Measurements from ENCODE around the gene STX18. TPM values are rescaled to one million over a fixed set of nuclear protein-coding genes. Genes with fewer than 3 reads are reported as not detected.
A peak's percentile ranks its signal among the peaks of the same experiment; 100 is the strongest.

Gene STX18
- total RNA-seq, 1 donor from 2014 or later = 24.0 TPM

DNA sequence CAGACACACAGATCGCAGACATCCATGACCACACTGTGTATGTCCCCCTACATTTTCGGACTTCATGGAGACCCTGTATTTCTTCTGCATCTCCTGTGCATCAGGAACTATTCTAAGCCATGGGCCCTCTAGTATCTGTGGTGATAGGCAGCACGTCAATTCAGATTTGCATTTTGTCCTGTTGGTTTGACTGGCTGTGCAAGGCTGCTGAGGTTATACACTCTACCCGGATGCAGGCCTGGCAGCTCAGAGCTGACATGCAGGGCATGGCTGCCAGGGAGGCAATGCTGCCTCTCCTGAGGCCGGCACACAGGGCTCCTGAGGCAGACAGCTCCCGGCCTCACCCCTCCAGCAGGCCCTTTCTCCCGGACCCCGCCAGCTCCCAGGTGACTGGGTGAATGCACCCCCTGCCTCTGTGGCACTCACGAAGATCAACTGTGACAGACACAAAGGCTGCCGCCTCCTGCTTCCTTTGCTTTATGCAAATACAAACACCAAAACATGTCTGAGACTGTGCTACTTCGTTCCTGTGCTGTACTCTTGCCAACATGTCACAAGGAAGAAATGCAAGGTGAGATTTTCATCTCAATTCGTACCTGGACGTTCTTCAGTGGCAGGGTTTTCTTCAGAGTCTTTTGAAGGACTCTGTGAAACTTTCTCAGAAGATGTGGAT lies 103.9 kb downstream of the STX18 start:
- no peaks in the 10 kb centered on the region for H3K9me3 ChIP-seq (ENCODE audit: insufficient read depth, low read depth, low read length)
- DNase-seq (ENCODE audit: low read depth) (no peak), FAIRE-seq (no peak)
- H3K27ac Mint-ChIP-seq (ENCODE audit: unreplicated experiment) = no peak overlapping the region
- H3K27me3 ChIP-seq (ENCODE audit: insufficient read depth, low read length) = no peaks in the 10 kb centered on the region
- H3K79me2 ChIP-seq (ENCODE audit: insufficient read depth, low read length) = no peaks in the 10 kb centered on the region
- H3K4me1 ChIP-seq (ENCODE audit: insufficient read depth, low read length) = no peaks in the 10 kb centered on the region
- H3K9me3 Mint-ChIP-seq (ENCODE audit: unreplicated experiment) = no peaks in the 10 kb centered on the region
- H4K20me1 ChIP-seq (ENCODE audit: insufficient read depth, low read length) = peaks cover 11% of the 10 kb centered on the region
- H3K4me1 Mint-ChIP-seq (ENCODE audit: low read depth, unreplicated experiment) = peaks cover 9% of the 10 kb centered on the region
- no peak for TF ChIP-seq EZH2 (IDR thresholded peaks at IDR 0.05; ENCODE audit: insufficient read depth, low read length)
- TF ChIP-seq, protein P1, sequence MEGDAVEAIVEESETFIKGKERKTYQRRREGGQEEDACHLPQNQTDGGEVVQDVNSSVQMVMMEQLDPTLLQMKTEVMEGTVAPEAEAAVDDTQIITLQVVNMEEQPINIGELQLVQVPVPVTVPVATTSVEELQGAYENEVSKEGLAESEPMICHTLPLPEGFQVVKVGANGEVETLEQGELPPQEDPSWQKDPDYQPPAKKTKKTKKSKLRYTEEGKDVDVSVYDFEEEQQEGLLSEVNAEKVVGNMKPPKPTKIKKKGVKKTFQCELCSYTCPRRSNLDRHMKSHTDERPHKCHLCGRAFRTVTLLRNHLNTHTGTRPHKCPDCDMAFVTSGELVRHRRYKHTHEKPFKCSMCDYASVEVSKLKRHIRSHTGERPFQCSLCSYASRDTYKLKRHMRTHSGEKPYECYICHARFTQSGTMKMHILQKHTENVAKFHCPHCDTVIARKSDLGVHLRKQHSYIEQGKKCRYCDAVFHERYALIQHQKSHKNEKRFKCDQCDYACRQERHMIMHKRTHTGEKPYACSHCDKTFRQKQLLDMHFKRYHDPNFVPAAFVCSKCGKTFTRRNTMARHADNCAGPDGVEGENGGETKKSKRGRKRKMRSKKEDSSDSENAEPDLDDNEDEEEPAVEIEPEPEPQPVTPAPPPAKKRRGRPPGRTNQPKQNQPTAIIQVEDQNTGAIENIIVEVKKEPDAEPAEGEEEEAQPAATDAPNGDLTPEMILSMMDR (IDR thresholded peaks at IDR 0.05; ENCODE audit: insufficient read depth, low read depth, low read length) = no peak
- no peaks in the 10 kb centered on the region for H3K27me3 Mint-ChIP-seq (ENCODE audit: low read depth, unreplicated experiment)
- H3K4me3 Mint-ChIP-seq (ENCODE audit: unreplicated experiment) = no peak overlapping the region
- H3K4me2 ChIP-seq (ENCODE audit: low read length) = no peak overlapping the region
- H3K36me3 Mint-ChIP-seq (ENCODE audit: low read depth, unreplicated experiment) = peaks cover 26% of the 10 kb centered on the region
- no peak overlapping the region for H3K27ac ChIP-seq (ENCODE audit: low read depth, low read length)
- H3K36me3 ChIP-seq (ENCODE audit: insufficient read depth, low read length) = peaks cover 11% of the 10 kb centered on the region
- H3K9ac ChIP-seq (ENCODE audit: low read length) = no peak overlapping the region
- no peak overlapping the region for H2AFZ ChIP-seq (ENCODE audit: low read depth, low read length)
- no peak overlapping the region for H3K4me3 ChIP-seq (ENCODE audit: insufficient read depth, low read depth, low read length)

GRCh38 chr4:4436244-4436823 lies 105.5 kb downstream of the STX18 start:
- no peaks in the 10 kb centered on the region for H3K9me3 ChIP-seq (ENCODE audit: insufficient read depth, low read depth, low read length)
- Mint-ChIP-seq H3K27me3 (ENCODE audit: low read depth, unreplicated experiment) (no peaks in the 10 kb centered on the region), H3K4me1 (ENCODE audit: low read depth, unreplicated experiment) (peaks cover 9% of the 10 kb centered on the region), H3K27ac (ENCODE audit: unreplicated experiment) (peak overlapping the region; percentile 55), H3K9me3 (ENCODE audit: unreplicated experiment) (no peaks in the 10 kb centered on the region), H3K4me3 (ENCODE audit: unreplicated experiment) (no peak overlapping the region), H3K36me3 (ENCODE audit: low read depth, unreplicated experiment) (peaks cover 24% of the 10 kb centered on the region)
- H3K9ac ChIP-seq (ENCODE audit: low read length) = no peak overlapping the region
- DNase-seq (ENCODE audit: low read depth) (no peak), FAIRE-seq (no peak)
- no peak overlapping the region for H3K27ac ChIP-seq (ENCODE audit: low read depth, low read length)
- H3K36me3 ChIP-seq (ENCODE audit: insufficient read depth, low read length) = peaks cover 11% of the 10 kb centered on the region
- no peak overlapping the region for H3K4me3 ChIP-seq (ENCODE audit: insufficient read depth, low read depth, low read length)
- peaks cover 17% of the 10 kb centered on the region for H4K20me1 ChIP-seq (ENCODE audit: insufficient read depth, low read length)
- TF ChIP-seq EZH2 (IDR thresholded peaks at IDR 0.05; ENCODE audit: insufficient read depth, low read length) = no peak
- TF ChIP-seq, protein P1 (IDR thresholded peaks at IDR 0.05; ENCODE audit: insufficient read depth, low read depth, low read length) = no peak
- H3K79me2 ChIP-seq (ENCODE audit: insufficient read depth, low read length) = no peaks in the 10 kb centered on the region
- H3K4me1 ChIP-seq (ENCODE audit: insufficient read depth, low read length) = no peaks in the 10 kb centered on the region
- no peak overlapping the region for H2AFZ ChIP-seq (ENCODE audit: low read depth, low read length)
- no peak overlapping the region for H3K4me2 ChIP-seq (ENCODE audit: low read length)
- no peaks in the 10 kb centered on the region for H3K27me3 ChIP-seq (ENCODE audit: insufficient read depth, low read length)

DNA sequence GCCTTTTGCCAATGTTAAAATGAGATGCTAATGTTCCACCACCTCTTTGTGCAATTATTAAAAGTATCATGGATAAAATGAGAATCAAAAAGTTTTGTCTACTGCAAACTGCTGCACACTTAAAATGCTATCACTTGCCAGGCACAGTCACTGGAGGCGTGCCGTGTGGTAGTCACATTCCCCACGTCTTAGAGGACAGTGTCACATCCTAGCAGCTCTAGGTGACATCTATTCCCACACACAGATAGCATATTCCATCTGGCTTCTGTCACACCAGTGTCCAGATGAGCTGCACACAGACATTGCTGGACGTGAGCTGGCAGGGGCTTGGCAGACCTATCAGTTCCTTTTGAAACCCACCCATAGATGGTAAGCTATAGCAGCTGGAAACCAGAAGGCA lies 107.9 kb downstream of the STX18 start:
- Histone ChIP-seq H3K4me2 (ENCODE audit: low read length) (no peak overlapping the region), H3K36me3 (ENCODE audit: insufficient read depth, low read length) (peaks cover 11% of the 10 kb centered on the region), H3K27ac (ENCODE audit: low read depth, low read length) (no peak overlapping the region), H4K20me1 (ENCODE audit: insufficient read depth, low read length) (peaks cover 16% of the 10 kb centered on the region), H3K4me3 (ENCODE audit: insufficient read depth, low read depth, low read length) (no peak overlapping the region), H3K9me3 (ENCODE audit: insufficient read depth, low read depth, low read length) (no peaks in the 10 kb centered on the region), H3K79me2 (ENCODE audit: insufficient read depth, low read length) (no peaks in the 10 kb centered on the region), H3K4me1 (ENCODE audit: insufficient read depth, low read length) (no peaks in the 10 kb centered on the region), H3K27me3 (ENCODE audit: insufficient read depth, low read length) (no peaks in the 10 kb centered on the region), H2AFZ (ENCODE audit: low read depth, low read length) (no peak overlapping the region), H3K9ac (ENCODE audit: low read length) (no peak overlapping the region)
- Mint-ChIP-seq H3K4me1 (ENCODE audit: low read depth, unreplicated experiment) (peaks cover 11% of the 10 kb centered on the region), H3K4me3 (ENCODE audit: unreplicated experiment) (no peak overlapping the region), H3K9me3 (ENCODE audit: unreplicated experiment) (no peaks in the 10 kb centered on the region), H3K27ac (ENCODE audit: unreplicated experiment) (no peak overlapping the region), H3K27me3 (ENCODE audit: low read depth, unreplicated experiment) (no peaks in the 10 kb centered on the region), H3K36me3 (ENCODE audit: low read depth, unreplicated experiment) (peaks cover 25% of the 10 kb centered on the region)
- TF ChIP-seq EZH2 (IDR thresholded peaks at IDR 0.05; ENCODE audit: insufficient read depth, low read length) = no peak
- TF ChIP-seq, protein P1 (IDR thresholded peaks at IDR 0.05; ENCODE audit: insufficient read depth, low read depth, low read length) = no peak
- FAIRE-seq (no peak), DNase-seq (ENCODE audit: low read depth) (no peak)

Measured in astrocyte (in vitro differentiated cells and primary cell).